Stimulated activated CD4-positive, alpha-beta T cell treated with anti-CD3 and anti-CD28 coated beads, Interleukin-1b, Interleukin-23, amount 100 ng/mL, for 48 hours (primary cell): Measurements from ENCODE around the gene ZNF280C.
A peak's percentile ranks its signal among the peaks of the same experiment; 100 is the strongest.
"Not testable (repeated sequence)": the region's sequence is repeated elsewhere in the genome, so short reads cannot be mapped to it uniquely, and the experiment has no call there.

Experiments
- DNase-seq: peaks from one replicate; pipeline ENCODE4 v3.0.0-alpha.2; 2020

ZNF280C gene, protein sequence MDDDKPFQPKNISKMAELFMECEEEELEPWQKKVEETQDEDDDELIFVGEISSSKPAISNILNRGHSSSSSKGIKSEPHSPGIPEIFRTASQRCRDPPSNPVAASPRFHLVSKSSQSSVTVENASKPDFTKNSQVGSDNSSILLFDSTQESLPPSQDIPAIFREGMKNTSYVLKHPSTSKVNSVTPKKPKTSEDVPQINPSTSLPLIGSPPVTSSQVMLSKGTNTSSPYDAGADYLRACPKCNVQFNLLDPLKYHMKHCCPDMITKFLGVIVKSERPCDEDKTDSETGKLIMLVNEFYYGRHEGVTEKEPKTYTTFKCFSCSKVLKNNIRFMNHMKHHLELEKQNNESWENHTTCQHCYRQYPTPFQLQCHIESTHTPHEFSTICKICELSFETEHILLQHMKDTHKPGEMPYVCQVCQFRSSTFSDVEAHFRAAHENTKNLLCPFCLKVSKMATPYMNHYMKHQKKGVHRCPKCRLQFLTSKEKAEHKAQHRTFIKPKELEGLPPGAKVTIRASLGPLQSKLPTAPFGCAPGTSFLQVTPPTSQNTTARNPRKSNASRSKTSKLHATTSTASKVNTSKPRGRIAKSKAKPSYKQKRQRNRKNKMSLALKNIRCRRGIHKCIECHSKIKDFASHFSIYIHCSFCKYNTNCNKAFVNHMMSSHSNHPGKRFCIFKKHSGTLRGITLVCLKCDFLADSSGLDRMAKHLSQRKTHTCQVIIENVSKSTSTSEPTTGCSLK

DNA sequence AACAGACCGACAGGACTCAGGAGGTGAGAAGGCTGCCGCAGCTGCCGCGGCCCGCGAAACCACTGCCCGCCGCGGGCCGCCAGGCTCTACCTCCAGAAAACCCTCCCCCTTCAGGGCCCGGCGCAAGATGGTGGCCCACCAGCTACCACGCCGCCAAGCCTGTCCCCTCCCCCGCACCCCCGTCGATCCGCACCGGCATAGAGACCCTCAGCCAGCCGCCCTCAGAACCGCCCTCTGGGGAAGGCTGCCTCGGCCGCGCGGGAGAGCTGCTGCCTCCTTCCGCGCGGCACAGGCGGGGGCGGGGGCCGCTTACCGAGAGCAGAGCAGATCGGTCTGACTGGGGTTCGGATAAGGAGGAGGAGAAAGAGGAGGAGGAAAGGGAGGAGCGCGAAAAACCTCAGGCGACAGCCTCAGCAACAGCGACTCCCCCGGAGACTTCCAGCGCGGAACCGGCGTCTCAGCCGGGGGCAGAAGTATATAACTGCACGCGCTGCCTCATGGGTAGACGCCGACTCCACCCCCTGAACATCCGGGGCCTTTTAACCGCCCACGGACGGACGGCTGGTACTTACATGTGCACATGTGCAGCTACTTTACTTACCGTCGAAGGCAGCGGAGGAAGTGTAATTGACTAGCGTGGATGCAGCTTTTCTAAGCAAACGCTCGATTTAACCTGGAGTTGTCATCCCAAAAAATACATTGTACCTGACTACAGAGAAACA is at the start of gene ZNF280C:
Gene ZNF280C, minus strand, starts transcription at position 451 of the 722 bp plus-strand sequence. CDS start 8,450 bp downstream, outside the sequence.
- DNase-seq, result peak; percentile 94

DNA sequence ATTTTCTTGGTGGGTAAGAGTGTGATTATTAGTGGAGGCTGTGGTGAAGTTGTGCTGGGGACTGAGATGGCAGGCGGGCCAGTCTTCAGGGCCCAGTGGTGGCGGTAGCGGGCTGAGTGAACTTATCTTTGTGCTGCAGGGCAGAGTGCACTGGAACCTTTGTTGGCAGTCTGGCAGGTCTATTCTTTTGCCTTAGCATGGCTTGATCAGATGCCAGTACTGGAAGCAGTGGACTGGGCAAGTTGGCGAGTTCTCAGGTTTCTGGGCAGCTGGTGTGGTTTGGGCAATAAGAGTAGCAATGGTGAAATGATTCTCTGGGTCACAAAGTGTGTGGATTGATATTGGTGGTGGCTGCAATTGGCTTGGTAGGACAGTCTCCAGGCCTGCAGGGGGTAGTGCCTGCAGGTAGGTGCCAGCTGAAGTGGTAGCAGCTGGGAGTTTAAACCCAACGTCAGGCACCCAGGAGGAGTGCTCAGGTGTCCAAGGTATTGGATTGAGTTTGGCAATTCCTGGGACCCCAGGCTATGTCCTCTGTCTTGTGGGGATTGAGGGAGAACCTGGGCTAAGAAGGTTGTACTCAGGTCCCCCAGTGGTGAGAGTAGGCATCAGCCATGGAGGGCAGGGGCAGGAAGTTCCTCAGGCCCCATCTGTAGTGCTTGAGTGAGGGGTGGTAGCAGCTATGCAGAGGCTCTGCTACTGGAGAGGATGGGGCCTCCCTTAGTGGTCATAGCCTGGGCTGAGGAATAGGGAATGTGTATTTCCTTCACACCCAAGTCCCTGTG is 36.1 kb upstream of the ZNF280C start:
- no peak for DNase-seq

DNA sequence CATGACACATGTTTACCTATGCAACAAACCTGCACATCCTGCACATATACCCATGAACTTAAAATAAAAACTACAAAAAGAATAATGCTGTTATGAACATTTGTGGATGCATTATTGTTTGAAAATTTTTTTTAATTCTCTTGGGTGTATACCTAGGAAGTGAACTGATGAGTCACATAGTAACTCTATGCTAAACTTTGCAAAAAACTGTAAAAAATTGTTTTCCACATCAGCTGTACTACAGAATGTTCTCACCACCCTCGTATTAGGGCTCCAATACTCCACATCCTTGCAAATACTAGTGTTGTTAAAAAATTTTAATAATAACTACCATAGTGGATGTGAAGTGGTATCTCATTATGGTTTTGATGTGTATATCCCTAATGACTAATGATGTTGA is 33.3 kb upstream of the ZNF280C start:
- no peak for DNase-seq

DNA sequence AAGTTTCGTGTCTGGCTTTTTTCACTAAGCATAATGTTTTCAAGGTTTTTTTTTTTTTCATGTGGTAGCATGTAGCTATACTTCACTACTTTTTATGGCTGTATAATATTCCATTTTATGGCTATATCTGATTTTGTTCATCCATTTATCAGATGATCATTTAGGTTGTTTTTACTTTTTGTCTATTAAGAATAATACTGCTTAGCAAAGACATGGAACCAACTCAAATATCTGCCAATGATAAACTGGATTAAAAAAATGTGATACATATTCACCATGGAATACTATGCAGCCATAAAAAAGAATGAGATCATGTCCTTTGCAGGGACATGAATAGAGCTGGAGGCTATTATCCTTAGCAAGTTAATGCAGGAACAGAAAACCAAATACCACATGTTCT is 32.7 kb upstream of the ZNF280C start:
- no peak for DNase-seq

DNA sequence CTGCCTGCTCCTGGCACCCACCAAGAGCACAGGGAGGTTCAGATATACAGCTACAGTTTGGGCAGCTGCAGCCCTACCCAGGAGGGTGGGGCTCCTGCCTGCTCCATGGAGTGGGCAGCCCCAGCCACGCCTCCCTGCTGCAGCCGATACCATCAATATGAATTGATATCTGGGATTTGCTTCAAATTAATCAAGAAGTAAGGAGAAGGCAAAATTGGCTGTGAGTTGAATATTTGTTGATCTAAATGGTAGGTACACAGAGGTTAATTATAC is 31.2 kb upstream of the ZNF280C start:
- DNase-seq, result no peak

DNA sequence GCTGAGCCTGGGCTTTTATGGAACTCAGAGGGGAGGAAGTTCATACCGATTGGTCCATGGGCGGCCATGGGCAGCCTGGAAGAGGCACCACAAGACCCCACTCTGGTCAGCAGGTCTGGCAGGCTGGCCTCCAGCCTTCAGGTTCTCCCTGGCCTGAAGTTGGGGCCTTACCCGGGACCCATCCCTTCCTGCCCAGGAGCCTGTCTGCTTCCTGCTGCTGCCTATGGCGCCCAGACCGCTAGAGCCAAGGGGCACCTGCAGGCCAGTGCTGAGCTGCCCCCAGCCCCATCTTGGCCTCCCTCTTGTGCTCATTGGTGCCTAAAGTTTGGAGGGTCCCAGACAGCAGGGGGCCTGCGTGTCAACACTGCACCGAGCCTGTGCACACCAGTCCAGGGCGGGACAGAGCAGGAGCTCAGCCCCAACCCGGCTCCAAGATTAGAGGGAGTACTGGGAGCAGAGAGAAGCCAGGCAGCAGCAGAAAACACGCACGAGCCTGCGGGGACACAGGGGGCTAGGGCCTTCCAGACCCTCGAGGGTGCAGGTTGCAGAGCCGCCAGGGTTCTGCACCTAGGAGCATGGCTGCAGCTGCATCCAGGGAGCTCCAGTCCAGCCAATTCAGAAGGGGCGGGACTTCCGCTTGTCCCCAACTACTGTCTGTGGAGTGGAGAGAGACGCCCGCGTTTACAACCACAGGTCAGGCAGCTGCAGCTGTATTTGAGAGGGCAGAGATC is 30.7 kb upstream of the ZNF280C start:
- DNase-seq, result no peak

DNA sequence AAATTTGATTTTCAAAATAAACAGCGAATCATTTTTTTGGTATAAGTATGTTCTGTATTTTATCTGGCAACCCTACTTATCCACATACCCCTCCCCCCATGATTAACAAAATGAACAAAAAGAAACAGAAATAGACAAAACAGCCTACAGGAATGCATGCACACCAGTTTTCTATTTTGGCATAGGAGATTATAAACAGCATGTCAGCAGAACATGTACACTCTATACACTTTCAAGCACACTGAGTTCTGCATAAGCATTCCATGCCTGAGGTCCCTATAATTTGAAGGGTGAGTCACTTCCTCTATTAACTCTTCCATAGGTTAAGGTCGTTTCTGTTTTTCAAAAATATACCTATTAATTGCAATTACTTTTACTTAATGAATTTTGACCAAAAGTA is 28.0 kb upstream of the ZNF280C start:
- no peak for DNase-seq

DNA sequence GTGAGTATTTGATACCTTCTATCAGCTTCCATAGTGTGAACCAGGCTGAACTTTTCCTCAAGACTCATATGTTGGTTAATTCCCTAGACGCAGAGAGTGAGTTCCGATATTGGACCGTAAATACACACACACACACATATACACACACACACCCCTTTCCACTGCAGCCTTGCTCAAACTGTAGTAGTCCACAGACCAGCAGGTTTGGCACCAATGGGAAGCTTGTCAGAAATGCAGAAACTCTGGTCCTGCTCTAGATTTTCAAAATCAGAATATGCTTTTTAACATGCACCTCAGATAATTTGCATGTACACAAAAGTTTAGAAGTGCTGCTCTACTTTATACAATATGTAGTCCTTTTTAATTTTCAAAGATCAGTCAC is 27.6 kb upstream of the ZNF280C start:
- no peak for DNase-seq

DNA sequence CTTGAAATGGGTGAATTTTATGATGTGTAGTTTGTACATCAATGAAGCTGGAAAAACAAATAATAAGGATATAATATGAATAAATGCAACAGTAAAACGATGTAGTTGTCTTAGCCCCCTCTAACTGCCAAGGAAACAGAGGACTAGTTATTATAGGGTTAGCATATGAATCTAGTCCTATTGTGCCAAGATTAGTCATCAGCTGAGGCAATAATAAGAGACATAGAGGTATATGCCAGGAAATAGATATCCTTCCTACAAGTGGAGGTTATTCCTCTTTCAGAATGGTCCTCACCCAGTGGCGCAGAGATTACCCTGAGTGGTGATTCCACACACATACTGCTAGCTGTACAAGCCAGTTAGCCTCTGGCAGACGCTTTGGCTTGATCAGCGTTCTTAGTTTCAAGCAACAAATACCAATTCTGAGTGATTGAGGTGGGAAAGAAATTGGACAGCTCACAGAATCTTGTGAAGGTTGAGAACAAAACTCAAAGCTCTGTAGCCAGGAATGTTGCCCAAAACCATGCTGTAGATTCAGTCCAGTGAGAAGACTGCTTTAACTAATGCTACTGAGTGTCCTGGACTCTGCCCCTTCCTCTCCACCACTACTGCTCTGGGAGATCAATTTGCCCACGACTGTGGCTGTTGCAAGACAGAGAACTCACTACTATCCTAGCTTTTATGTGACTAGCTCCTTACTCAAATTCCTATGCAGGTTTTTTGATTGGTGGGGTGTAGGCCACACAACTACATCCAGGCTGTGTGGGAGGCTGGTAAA is 27.0 kb upstream of the ZNF280C start:
- no peak for DNase-seq

DNA sequence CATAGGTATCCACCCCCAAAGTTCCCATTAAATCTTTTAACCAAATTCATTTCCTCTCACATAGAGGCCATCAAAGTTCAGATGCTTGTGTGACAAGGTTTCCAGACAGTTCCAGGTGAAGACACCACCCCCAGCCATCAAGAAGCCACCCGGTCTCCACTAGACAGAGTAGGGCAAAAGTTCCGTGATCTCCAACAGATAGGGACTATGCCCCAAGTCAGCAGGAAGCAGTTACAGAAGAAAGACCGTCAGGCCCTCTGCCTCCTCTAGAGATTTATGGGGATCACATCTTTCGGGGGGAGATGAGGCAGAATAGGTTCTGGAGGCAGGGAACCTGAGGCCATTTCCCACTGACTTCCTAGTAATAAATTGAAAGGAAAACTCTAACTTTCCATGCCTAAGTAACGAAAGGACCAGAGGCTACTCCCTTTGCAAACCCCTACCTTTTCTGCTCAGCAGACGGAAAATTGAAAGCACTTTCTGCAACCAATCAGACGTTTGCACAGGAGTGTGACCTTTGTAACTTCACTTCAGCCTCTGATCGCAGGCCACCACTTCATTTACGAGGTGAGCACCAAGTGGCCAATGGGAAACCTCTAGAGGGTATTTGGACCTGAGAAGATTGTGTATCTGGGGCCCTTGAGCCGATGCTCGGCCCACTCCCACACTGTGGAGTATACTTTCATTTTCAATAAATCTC is 18.5 kb upstream of the ZNF280C start:
- DNase-seq, result no peak

DNA sequence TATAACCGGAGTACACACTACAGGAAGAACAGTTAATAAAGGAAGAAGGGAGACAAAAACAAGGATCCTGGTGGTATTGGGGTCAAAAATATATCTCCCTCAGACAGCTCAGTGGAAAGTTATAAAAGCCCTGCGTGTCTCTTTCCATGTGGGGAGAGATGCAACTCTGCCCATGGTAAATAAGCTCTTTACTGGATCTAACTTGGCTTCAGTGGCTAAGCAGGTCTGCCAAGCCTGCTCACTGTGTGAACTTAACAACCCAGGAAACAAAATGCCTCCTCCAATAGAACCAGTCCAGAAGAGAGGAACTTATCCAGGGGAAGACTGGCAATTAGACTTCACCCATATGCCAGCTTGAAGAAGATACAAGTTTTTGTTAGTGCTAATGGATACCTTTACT is 17.0 kb upstream of the ZNF280C start:
- DNase-seq, result no peak

DNA sequence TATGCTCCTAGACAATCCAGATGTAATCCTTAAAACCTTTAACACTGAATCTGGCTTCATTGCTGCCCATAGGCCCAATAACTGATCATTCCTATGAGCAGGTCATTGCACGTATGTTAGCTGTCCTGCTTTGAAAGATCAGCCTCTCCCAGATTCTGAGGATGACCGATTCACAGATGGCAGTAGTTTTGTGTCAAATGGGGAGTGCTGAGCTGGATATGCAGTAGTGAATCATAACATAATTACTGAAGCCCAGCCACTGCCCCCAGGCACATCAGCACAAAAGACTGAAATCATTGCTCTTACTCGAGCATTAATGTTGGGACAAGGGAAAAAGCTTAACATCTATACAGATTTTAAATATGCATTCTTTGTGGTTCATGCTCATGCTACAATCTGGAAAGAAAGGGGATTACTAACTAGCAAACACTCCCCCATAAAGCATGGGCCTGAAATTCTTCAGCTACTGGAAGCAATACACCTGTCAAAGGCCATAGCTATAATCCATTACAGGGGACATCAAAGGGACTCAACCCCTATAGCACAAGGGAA is 16.4 kb upstream of the ZNF280C start:
- DNase-seq, result no peak

DNA sequence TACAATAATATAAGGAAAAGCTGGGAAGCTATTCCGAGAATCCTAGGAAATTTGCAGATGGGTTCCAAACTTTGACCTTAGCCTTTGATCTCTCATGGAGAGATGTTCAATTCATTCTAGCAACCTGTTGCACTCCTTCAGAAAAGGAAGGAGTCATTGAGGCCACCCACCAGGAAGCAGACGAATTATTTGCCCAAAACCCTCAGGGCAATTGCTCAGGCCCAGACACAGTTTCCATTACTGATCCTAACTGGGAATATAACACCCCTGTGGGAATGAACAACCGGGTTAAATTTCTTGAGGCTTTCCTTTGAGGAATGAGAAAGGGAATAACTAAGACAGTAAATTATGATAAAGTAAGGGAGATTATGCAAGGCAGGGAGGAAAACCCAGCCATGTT is 13.5 kb upstream of the ZNF280C start:
- DNase-seq, result no peak

DNA sequence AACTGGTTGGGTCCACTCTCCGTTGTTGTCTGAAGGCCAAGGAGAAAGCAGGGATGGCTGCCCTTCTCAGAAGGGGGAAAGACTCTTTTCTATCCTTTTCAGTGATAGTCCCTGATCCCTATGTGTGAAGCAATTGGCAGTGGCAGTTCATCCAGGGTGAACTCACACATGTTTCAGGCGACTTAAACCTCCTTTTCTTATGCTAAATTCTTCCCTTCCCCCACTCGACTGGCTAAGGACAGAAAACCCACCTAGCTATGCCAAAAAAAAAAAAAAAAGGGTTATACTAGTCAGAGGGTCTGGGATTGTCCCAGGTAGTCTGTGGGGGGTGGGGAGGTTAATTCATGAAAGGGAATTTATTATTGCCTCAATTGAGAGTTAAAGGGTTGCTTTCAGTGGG is 12.2 kb upstream of the ZNF280C start:
- no peak for DNase-seq

DNA sequence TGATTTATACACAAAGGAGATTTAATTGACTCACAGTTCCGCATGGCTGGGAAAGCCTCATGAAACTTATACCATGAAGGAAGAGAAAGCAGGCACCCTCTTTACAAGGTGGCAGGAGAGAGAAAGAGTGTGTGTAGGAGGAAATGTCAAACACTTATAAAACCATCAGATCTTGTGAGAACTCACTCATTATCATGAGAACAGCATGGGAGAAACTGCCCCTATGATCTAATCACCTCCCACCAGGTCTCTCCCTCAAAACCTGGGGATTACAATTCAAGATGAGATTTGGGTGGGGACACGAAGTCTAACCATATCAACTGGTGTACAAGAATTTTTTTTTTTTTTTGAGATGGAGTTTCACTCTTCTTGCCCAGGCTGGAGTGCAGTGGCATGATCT is 3.6 kb upstream of the ZNF280C start:
- not testable (repeated sequence) for DNase-seq

DNA sequence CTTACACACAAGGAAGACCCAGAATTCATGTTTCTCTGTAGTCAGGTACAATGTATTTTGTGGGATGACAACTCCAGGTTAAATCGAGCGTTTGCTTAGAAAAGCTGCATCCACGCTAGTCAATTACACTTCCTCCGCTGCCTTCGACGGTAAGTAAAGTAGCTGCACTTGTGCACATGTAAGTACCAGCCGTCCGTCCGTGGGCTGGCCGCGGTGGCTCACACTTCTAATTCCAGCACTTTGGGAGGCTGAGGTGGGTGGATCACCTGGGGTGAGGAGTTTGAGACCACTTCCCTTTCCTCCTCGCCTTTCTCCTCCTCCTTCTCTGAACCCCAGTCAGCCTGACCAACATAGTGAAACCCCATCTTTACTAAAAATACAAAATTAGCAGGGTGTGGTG is 692 bp upstream of the ZNF280C start:
- DNase-seq, result not testable (repeated sequence)

DNA sequence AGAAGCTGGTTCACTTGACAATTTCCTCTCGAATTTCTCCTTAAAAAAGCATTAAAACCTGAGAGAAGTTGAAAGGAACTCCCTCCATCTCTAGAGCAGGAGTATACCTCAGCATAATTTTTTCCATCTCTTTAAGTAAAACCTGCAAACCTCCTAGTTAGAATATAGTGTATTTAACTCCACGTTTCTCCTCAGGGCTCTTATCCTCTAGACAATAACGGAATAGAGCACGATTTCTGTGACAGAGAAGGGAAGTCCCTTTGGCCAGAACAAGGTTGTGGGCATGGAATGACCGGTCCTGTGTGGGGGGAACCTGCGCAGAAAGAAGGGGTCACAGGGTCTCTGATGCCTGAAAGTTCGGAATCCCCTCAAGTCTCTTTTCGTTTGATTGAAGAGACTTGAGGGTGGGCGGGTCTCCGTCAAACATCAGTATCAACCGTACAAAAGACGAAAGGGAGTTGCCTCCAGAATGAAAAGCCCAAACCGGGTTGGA is 697 bp downstream of the ZNF280C start:
- no peak for DNase-seq

DNA sequence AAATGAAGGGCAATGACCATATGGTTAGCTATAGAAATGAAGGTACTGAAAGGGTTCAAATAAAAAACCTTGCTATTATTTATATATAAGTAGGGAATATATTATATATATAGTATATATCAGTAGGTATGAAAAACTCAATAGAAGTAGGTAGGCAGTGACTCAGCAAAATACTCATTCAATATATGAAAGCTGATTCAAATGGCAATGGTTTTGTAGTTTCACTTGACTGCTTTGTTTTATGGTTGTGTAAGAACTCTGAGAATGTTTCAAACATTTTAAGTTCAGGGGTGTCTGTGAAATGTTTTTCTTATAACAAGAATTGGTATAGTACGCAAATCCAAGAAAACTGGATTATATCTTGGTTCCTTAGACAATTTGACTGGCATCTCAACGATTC is 4.1 kb downstream of the ZNF280C start:
- DNase-seq, result no peak

DNA sequence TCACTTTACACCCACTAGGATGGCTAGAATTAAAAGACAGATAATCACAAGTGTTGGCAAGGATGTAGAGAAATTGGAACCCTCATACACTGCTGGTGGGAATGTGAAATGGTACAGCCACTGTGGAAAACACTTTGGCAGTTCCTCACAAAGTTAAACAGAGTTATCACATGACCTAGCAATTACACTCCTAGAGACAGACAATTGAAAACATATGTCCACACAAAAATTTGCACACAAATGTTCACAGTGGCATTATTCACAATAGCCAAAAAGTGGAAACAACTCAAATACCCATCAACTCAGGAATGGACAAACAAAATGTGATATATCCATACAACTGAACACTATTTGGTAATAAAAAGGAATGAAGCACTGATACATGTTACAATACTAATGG is 5.7 kb downstream of the ZNF280C start:
- no peak for DNase-seq

DNA sequence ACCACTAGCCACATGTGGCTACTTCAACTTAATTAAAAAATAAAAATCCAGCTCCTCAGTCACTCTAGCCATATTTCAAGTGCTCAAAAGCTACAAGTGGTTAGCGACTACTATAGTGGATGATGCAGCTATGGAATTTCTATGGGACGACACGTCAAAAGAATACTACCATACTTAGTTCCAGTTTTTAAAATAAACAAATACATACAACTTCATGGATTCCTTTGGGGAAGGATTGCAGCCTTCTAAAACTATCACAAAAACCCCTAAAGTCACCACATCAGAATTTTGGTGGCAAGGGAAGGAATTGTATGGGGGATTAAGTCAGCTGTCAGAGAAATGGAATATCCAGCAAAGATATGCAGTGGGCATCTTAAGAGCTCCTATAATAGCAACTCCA is 6.5 kb downstream of the ZNF280C start:
- no peak for DNase-seq
